Tibial nerve (tissue), 3 donors: Measurements from ENCODE around the gene STK10.

ENCODE experiments used
- CTCF ChIP-seq, 5 experiments: fragments of 200-600 bp in 3 of 5; fragments of 450-650 bp in 2 of 5; sonication (generic) in 3 of 5; IDR thresholded peaks; one replicate each; pipeline ENCODE4 v1.5.1; 2016 to 2019; ENCODE audit warnings: antibody characterized with exemption in 5 of 5, mild to moderate bottlenecking in 3 of 5, moderate library complexity in 2 of 5
- POLR2A ChIP-seq, 2 donors: fragments of 450-650 bp; IDR thresholded peaks; one replicate each; pipeline ENCODE4 v1.6.1; 2017; ENCODE audit warnings: antibody characterized with exemption in 2 of 2, mild to moderate bottlenecking in 2 of 2, moderate library complexity in 2 of 2

DNA sequence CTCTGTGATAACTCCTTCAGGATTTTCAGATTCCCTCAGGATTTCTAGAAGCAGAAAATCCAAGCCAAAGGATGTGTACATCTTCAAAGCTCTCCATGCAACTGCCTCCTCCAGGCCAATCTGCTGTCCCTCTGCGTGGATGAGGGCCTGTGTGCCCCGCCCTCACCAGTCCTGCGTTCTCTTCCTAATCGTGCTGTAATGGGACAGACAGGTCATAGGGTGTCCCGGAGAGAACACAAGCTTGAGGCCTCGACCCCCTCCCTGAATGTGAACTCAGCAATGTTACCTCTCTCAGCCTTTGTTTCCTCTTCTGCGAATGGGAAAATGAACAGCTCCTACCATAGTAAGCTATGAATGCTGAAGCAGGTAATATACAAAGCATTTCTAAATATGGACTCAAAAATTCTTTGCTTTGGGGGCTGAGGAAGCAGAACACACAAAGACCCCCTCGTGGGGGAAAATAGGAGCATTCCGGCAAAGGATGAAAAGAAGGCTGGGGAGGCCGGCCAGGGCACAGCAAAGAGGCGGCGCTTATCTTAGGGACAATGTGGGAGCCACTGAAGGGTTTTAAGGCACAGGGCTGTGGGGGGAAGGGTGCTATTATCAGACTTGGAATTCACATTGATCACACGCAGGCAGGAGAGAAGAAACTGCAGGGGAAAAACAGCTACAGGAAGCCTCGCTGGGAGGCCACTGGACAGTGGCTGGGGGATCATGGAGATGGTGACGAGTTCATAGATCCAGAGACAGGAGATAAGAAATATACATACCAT lies 124.4 kb downstream of the STK10 start:
- TF ChIP-seq CTCF (IDR thresholded peaks at IDR 0.05) (no peak), POLR2A (IDR thresholded peaks at IDR 0.05) (no peak)
